ENCODE results near the gene ARHGEF7.

DNA sequence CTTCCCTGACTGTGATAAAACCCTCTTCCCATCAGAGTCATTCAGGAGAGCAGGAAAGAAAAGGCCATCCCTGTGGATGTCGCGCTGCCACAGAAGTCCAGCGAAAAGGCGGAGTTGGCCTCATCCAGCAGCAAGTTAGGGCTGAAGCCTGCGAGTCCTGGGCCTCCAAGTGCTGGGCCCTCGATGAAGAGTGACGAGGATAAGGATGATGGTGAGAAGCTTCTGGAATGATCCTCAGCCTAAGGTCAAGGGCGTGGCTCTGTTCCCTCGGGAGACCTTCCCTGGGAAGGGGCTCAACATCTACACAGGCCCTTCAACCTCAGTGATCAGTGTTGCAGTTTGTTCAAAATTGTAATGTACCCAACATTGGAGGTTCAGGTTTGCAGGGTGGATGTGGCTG is 227.6 kb downstream of the ARHGEF7 start:
- TF ChIP-seq ZNF274 (IDR thresholded peaks at IDR 0.05; ENCODE audit: low read depth, low read length) (no peak), YY1 (IDR thresholded peaks at IDR 0.05; ENCODE audit: insufficient read depth, insufficient read length) (no peak)
